HG03432 (cell line): ENCODE data around the gene KLK1.
A peak's percentile ranks its signal among the peaks of the same experiment; 100 is the strongest.
"Not testable (repeated sequence)": the region's sequence is repeated elsewhere in the genome, so short reads cannot be mapped to it uniquely, and the experiment has no call there.

Experiments
- ATAC-seq: cut with Tn5 transposase; IDR thresholded peaks from one replicate; pipeline ENCODE4 v1.9.1; 2021; ENCODE audit warnings: mild to moderate bottlenecking, moderate library complexity; ENCODE audit not compliant: unreplicated experiment

KLK1 gene

GRCh38 chr19:50817941-50818858 lies 5.4 kb downstream of the KLK1 start:
- peak; percentile 56 for ATAC-seq

- no peak for ATAC-seq
Observed at GRCh38 chr19:50815439-50815838, 8.1 kb downstream of the KLK1 start.

- no peak for ATAC-seq
Observed at GRCh38 chr19:50814883-50815282, 8.7 kb downstream of the KLK1 start.

- no peak for ATAC-seq
Observed at GRCh38 chr19:50812474-50812873, 11.1 kb downstream of the KLK1 start.

- ATAC-seq = not testable (repeated sequence)
Observed at GRCh38 chr19:50811622-50812238, 11.9 kb downstream of the KLK1 start.

- no peak for ATAC-seq
Observed at GRCh38 chr19:50808856-50809255, 14.7 kb downstream of the KLK1 start.

GRCh38 chr19:50804420-50805272 lies 18.9 kb downstream of the KLK1 start:
- peak; percentile 90 for ATAC-seq

GRCh38 chr19:50803633-50804419 lies 19.8 kb downstream of the KLK1 start:
- peak; percentile 15 for ATAC-seq

- no peak for ATAC-seq
Observed at GRCh38 chr19:50801107-50801506, 22.5 kb downstream of the KLK1 start.

GRCh38 chr19:50799547-50799851 lies 24.1 kb downstream of the KLK1 start:
- ATAC-seq = no peak

GRCh38 chr19:50798659-50799546 lies 24.7 kb downstream of the KLK1 start:
- ATAC-seq = no peak

- no peak for ATAC-seq
Observed at GRCh38 chr19:50797781-50798658, 25.6 kb downstream of the KLK1 start.

- ATAC-seq = no peak
Observed at GRCh38 chr19:50797429-50797780, 26.2 kb downstream of the KLK1 start.

- no peak for ATAC-seq
Observed at GRCh38 chr19:50796634-50797428, 26.8 kb downstream of the KLK1 start.

GRCh38 chr19:50796128-50796633 lies 27.4 kb downstream of the KLK1 start:
- no peak for ATAC-seq

GRCh38 chr19:50795664-50796073 lies 27.9 kb downstream of the KLK1 start:
- no peak for ATAC-seq

GRCh38 chr19:50794876-50795663 lies 28.5 kb downstream of the KLK1 start:
- ATAC-seq = no peak
